ENCODE data around the gene RPH3AL. TPM values are rescaled to one million over a fixed set of nuclear protein-coding genes. Genes with fewer than 3 reads are reported as not detected.
A peak's percentile ranks its signal among the peaks of the same experiment; 100 is the strongest.

RPH3AL gene
- total and polyA plus RNA-seq, 8 donors = 8.9 to 57.1 (median 11.0) TPM

DNA sequence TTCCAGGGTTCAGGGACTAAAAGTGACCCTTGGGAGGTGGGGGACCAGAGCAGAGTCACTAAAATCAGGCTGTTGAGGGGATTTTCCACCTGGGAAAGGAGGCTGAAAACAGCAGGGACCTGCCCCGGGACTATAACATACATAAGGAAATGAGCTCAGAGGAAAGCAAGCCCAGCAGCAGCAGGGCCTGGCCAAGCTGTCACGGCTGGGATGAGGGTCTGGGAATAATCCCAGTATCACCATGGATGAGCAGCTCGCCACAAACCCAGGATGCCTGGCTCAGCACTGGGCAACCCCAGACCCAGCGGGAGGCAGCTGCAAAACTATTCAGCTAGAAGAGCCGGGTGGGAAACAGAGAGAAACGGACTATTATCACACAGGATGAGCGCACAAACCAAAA, 72.4 kb downstream of the RPH3AL start:
- H3K27ac ChIP-seq = peak overlapping the region; percentile 35 to 49

DNA sequence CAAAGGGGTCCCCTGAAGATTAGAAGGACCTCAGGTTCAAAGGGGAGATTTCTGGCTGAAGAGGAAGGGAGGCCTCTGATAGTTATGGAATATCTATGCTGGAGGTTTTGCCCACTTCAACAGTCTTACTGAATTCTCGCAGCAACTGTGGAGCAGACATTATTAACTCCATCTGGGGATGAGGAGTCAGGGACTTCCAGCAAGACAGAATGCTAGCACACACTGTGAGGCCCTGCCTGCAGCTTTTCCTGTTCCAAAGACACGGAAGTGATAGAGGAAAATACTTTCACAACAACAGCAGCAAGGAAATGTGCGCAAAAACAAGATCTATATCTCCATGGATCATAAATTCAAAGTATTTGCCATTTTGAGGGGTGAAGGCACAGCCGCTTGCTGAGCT, 72.8 kb downstream of the RPH3AL start:
- H3K27ac ChIP-seq = peak overlapping the region; percentile 35 to 49
- ATAC-seq = no peak

More for the DNA sequence above, 72.4 kb downstream of the RPH3AL start:
- Histone ChIP-seq H3K36me3 (peaks cover 0 to 18% of the 10 kb centered on the region in 2 donors), H3K4me1 (peaks cover 0 to 13% of the 10 kb centered on the region in 2 donors), H3K27me3 (no peaks in the 10 kb centered on the region), H3K4me3 (no peak overlapping the region), H3K9me3 (no peaks in the 10 kb centered on the region)
- peak in 1 of 4 donors; percentile 26 for DNase-seq
- no peak for ATAC-seq
- TF ChIP-seq, protein P1, sequence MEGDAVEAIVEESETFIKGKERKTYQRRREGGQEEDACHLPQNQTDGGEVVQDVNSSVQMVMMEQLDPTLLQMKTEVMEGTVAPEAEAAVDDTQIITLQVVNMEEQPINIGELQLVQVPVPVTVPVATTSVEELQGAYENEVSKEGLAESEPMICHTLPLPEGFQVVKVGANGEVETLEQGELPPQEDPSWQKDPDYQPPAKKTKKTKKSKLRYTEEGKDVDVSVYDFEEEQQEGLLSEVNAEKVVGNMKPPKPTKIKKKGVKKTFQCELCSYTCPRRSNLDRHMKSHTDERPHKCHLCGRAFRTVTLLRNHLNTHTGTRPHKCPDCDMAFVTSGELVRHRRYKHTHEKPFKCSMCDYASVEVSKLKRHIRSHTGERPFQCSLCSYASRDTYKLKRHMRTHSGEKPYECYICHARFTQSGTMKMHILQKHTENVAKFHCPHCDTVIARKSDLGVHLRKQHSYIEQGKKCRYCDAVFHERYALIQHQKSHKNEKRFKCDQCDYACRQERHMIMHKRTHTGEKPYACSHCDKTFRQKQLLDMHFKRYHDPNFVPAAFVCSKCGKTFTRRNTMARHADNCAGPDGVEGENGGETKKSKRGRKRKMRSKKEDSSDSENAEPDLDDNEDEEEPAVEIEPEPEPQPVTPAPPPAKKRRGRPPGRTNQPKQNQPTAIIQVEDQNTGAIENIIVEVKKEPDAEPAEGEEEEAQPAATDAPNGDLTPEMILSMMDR (IDR thresholded peaks at IDR 0.05) = no peak
- intact Hi-C loops (cut with DNase I) = no loop called here

DNA sequence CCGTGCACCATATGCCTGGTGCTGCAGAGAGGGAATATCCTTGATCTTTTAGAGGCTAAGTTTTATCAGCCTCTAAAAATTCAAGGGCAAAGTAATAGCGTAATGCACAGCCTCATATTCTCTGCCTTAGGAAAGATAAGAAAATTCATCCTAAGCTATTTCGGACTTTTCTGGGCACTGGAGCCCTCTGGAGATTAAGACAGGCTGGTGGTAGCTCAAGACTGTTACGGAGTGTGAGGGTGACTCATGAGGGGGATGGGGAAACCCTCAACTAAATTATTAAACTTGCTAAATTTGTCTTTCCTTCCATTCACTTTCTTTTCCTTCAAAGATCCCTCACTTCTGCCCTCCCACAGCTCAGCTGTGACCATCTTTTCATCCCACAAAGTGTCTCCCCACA, 73.3 kb downstream of the RPH3AL start:
- peaks cover 0 to 13% of the 10 kb centered on the region in 2 donors for H3K4me1 ChIP-seq
- DNase-seq (no peak), ATAC-seq (no peak)
- no peaks in the 10 kb centered on the region for H3K27me3 ChIP-seq
- TF ChIP-seq, protein P1 (IDR thresholded peaks at IDR 0.05) = no peak
- no peaks in the 10 kb centered on the region for H3K9me3 ChIP-seq
- intact Hi-C loops (cut with DNase I) = no loop called here
- H3K4me3 ChIP-seq = no peak overlapping the region
- peak overlapping the region in 1 of 2 donors; percentile 49 for H3K27ac ChIP-seq
- peaks cover 0 to 10% of the 10 kb centered on the region in 2 donors for H3K36me3 ChIP-seq

More for the DNA sequence above, 72.8 kb downstream of the RPH3AL start:
- Histone ChIP-seq H3K27me3 (no peaks in the 10 kb centered on the region), H3K36me3 (peaks cover 0 to 13% of the 10 kb centered on the region in 2 donors), H3K4me1 (peaks cover 0 to 13% of the 10 kb centered on the region in 2 donors), H3K4me3 (no peak overlapping the region), H3K9me3 (no peaks in the 10 kb centered on the region)
- intact Hi-C loops (cut with DNase I) = no loop called here
- DNase-seq = no peak
- TF ChIP-seq, protein P1 (IDR thresholded peaks at IDR 0.05) = no peak

DNA sequence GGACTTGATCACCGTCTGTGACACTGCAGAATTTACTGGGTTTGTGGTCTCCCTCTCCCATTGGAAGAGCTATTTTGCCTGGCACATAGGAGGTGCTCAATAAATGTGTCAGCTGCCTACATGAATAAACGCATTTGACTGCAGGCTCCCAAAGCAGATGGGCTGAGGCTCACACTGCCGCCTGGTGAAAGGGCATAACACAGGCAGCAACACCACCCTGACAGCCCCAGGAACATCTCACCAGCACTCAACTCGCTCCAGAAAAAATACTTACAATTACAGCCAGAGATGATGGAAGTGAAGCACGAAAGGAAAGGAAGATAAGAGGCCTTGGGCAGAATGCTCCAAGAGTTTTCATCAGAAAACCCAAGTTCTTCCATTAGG, 73.9 kb downstream of the RPH3AL start:
- no peak for ATAC-seq
- TF ChIP-seq, protein P1 (IDR thresholded peaks at IDR 0.05) = no peak

DNA sequence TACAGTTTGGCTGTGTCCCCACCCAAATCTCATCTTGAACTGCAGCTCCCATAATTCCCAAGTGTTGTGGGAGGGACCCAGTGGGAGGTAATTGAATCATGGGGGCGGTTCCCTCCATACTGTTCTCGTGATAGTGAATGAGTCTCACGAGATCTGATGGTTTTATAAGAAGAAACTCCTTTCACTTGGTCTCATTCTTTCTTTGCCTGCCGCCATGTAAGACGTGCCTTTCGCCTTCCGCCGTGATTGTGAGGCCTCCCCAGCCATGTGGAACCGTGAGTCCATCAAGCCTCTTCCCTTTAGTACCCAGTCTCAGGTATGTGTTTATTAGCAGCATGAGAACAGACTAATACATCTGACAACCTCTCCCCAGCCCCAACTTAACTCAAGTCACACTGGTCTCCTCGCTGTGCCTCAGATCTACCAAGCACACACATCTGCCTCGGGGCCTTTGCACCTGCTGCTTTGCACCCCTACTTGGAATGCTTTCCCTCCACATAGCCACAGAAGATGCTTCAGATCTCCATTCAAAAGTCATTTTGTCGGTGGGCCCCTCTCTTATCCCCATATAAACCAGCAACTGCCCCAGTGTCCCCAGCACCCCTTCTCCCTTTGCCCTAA, 74.4 kb downstream of the RPH3AL start:
- H3K27me3 ChIP-seq = no peaks in the 10 kb centered on the region
- ATAC-seq = no peak
- peaks cover 0 to 10% of the 10 kb centered on the region in 2 donors for H3K36me3 ChIP-seq
- TF ChIP-seq, protein P1 (IDR thresholded peaks at IDR 0.05) = no peak
- no peak for DNase-seq
- no peak overlapping the region for H3K4me3 ChIP-seq
- intact Hi-C loops (cut with DNase I) = no loop called here
- peaks cover 0 to 13% of the 10 kb centered on the region in 2 donors for H3K4me1 ChIP-seq
- H3K27ac ChIP-seq = no peak overlapping the region
- H3K9me3 ChIP-seq = no peaks in the 10 kb centered on the region

More for the DNA sequence above, 73.9 kb downstream of the RPH3AL start:
- no peaks in the 10 kb centered on the region for H3K27me3 ChIP-seq
- H3K9me3 ChIP-seq = no peaks in the 10 kb centered on the region
- peaks cover 0 to 10% of the 10 kb centered on the region in 2 donors for H3K36me3 ChIP-seq
- H3K4me1 ChIP-seq = peaks cover 0 to 13% of the 10 kb centered on the region in 2 donors
- H3K4me3 ChIP-seq = no peak overlapping the region
- DNase-seq = no peak
- intact Hi-C loops (cut with DNase I) = no loop called here
- no peak overlapping the region for H3K27ac ChIP-seq

Measured in left lung (tissue), 10 donors.